Measurements from ENCODE around the gene SMYD3. TPM values are rescaled to one million over a fixed set of nuclear protein-coding genes. Genes with fewer than 3 reads are reported as not detected.

SMYD3 gene
- total RNA-seq, 1 experiment from 2014 or later: 25.5 TPM

GRCh38 chr1:245859493-245860114 lies 647.5 kb downstream of the SMYD3 start:
- Histone ChIP-seq H3K79me1 (ENCODE audit: insufficient read depth, low read depth, low read length, poor library complexity, severe bottlenecking) (no peaks in the 10 kb centered on the region), H2BK5ac (ENCODE audit: insufficient read length, low read length) (no peak overlapping the region), H3K9ac (ENCODE audit: extremely low read depth, insufficient read length, low read length) (no peak overlapping the region), H3K27me3 (ENCODE audit: insufficient read depth, low read length) (no peaks in the 10 kb centered on the region), H3K23ac (ENCODE audit: insufficient read length, low read depth, low read length) (no peak overlapping the region), H4K91ac (ENCODE audit: insufficient read length, low read depth, low read length) (no peak overlapping the region), H4K8ac (replicated peaks; ENCODE audit: insufficient read length, low read depth, low read length) (no peak overlapping the region), H2BK120ac (ENCODE audit: low read depth, low read length, poor library complexity, severe bottlenecking) (no peak overlapping the region), H3K4me1 (ENCODE audit: insufficient read depth, low read length) (no peaks in the 10 kb centered on the region; the same call in 1 of the 2 replicates), H4K5ac (ENCODE audit: insufficient read length, low read depth, low read length) (peak overlapping the region; percentile 43), H3K9me3 (ENCODE audit: control insufficient read depth, low read depth, low read length) (no peaks in the 10 kb centered on the region), H2AK5ac (ENCODE audit: insufficient read length, low read length) (no peak overlapping the region), H3K18ac (ENCODE audit: insufficient read length, low read depth, low read length) (no peak overlapping the region), H3K4me2 (ENCODE audit: insufficient read depth, insufficient read length, low read length) (no peak overlapping the region), H3K56ac (ENCODE audit: insufficient read length, low read depth, low read length) (no peak overlapping the region), H3K27ac (ENCODE audit: insufficient read length, low read depth, low read length) (no peak overlapping the region), H2BK20ac (ENCODE audit: low read depth, low read length, poor library complexity, severe bottlenecking) (no peak overlapping the region), H3T11ph (ENCODE audit: low read length) (no peak overlapping the region), H2AFZ (ENCODE audit: low read length) (no peak overlapping the region), H2BK12ac (ENCODE audit: insufficient read length, low read depth, low read length) (no peak overlapping the region), H2BK15ac (ENCODE audit: low read depth, low read length) (no peak overlapping the region), H3K4ac (ENCODE audit: low read depth, low read length) (no peak overlapping the region), H4K20me1 (ENCODE audit: control insufficient read depth, insufficient read depth, insufficient read length) (no peaks in the 10 kb centered on the region), H3K14ac (ENCODE audit: insufficient read depth, low read length) (no peak overlapping the region; the same call in 1 of the 2 replicates), H3K79me2 (ENCODE audit: insufficient read depth, low read length) (no peaks in the 10 kb centered on the region), H3K23me2 (ENCODE audit: insufficient read length, low read depth, low read length, poor library complexity, severe bottlenecking) (no peaks in the 10 kb centered on the region)
- H3K27me3 Mint-ChIP-seq (ENCODE audit: low read depth): no peaks in the 10 kb centered on the region; the same call in 1 of the 2 replicates
- no CpG with 5 or more reads among the region's 9 CpGs for WGBS (ENCODE audit: extremely low coverage, insufficient read length, low lambda C conversion rate)
- no peak for TF ChIP-seq CTCF (conservative IDR thresholded peaks at IDR 0.05)
- no peak for DNase-seq
- no peaks in the 10 kb centered on the region for H3K9me3 Mint-ChIP-seq
- peaks cover 15 to 17% of the 10 kb centered on the region in 2 experiments for H3K4me1 Mint-ChIP-seq
- H3K27ac Mint-ChIP-seq: no peak overlapping the region
- no peaks in the 10 kb centered on the region; a peak in 1 of 7 replicates for H3K36me3 Mint-ChIP-seq (ENCODE audit: insufficient read depth in 1 of 3, low read depth in 3 of 3)
- no peak overlapping the region for H3K4me3 Mint-ChIP-seq

All from H9 (cell line).